KBM-7 (cell line): ENCODE data around the gene KCNAB1.
A peak's percentile ranks its signal among the peaks of the same experiment; 100 is the strongest.

ENCODE experiments used
- DNase-seq: peaks from one replicate; pipeline ENCODE4 v3.0.0-alpha.2; 2015
- in situ Hi-C: fragments of 300-500 bp; cut with MboI; formaldehyde crosslinking; loops from 2 replicates; pipeline ENCODE4 v1.14.3; 2020; ENCODE audit warnings: low sequenced_read_pairs, low pct_unique_long_range_greater_than_20kb, mixed read lengths

KCNAB1 gene

DNA sequence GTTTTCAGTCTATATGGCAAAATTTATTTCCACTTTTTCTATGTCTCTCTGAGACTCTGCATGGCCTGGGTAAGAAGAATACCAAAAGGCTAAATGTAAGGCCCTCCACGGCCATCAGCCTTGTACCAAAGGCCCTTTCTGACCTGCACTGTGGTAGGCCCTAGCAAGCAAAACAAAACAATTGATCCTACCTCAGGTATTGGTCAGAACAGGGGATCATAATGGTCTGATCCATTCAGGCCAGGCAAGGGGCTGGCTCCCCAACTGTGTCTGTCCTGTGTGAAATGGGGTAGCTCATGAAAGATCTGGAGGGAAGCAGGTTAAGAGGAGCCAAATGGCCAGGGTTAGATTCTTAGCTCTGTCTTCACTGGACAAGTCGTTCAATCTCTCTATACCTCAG is 253.3 kb downstream of the KCNAB1 start:
- no peak for DNase-seq
- in situ Hi-C loops = no loop called here

DNA sequence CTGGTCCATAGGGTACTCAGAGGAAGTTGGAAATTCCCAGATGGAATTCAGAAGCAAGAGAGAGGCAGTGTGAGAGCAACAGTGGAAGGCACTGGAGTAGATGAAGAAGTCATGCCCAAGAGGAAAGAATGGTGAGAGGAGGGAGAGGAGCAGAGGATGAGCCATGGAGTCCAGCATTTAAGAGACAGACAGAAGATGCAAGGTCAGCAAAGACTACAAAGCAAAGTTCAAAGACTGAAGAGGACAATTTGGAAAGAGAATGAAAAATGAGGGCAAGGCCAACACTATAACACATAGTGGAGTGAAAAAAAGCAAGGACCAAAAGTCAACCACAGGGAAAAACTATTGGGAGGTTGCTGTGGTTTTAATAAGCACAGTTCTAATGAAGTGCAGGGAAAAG is 255.8 kb downstream of the KCNAB1 start:
- in situ Hi-C loops = no loop called here
- no peak for DNase-seq

DNA sequence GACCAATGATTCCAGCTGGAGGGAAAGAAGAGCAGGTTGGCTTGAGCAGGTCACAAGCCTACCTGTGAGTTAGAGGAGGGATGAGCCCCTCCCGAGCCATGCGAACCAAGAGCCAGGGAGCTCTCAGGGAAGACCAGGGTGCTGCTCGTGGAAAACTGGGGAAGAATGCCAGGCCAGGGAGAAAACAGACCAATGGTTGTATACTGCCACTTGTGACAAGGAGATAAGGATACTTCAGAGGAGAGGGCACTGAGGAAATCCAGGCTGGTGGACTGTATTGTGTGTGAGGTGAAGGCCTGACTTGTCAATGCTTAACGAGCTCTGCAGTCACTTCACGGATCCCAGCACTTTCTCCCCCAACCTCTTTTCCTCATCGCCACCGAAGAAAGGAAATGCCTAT is 256.9 kb downstream of the KCNAB1 start:
- in situ Hi-C loops = no loop called here
- no peak for DNase-seq

DNA sequence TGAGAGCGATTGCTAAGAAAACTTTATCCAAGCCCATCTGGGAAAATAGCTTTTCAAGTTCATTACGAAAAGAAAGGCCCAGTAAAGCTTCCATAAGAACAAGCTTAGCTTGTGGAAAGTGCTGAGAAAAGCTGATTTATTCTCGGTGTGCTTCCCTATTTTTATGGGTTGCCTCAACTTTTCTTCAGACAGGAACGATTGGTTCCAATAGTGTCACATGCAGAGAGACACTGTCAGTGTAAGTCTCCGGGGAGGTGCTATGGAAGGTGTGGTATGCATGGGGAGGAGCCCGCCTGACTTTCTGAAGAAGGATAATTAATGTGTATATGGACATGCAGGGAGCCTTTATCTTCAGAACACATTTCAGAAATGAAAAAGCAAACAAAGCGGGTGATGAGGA is 257.3 kb downstream of the KCNAB1 start:
- DNase-seq = no peak
- in situ Hi-C loops = no loop called here

DNA sequence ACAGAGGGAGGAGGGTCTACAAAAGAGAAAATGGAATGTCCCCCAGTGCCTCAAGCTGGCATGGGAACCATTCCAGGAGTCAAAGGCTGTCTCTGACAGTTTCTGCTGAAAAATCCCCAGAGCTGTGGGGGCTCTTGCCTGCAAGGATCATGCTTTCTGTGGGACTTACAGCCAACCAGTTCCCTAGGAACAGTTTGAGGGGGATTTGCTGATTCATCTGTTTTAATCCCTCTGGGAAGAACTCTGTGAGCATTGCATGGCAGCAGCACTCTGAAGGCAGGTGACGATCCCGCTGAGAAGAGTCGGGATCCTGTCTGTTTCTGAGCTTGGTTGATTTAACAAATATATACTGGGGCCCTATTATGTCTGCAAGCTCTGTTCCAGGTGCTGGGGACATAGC is 258.5 kb downstream of the KCNAB1 start:
- in situ Hi-C loops = no loop called here
- no peak for DNase-seq

DNA sequence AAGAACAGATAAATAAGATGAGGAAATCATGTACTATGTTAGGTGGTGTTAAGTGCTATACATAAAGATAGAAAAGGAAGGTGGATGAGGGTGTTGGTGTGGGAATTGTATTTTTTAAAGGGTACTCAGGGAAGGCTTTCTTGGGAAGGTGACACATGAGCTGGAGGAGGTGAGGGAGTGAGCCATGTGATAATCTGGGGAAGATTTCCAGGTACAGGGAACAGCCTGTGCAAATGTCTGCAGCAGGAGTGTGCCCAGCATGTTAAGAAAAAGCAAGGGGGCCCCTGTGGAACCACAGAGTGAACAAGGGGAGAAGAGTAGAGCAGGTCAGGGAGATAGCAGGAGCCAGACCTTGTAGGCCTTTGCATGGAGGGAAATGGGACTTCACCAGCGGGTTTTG is 258.9 kb downstream of the KCNAB1 start:
- in situ Hi-C loops = no loop called here
- DNase-seq = no peak

DNA sequence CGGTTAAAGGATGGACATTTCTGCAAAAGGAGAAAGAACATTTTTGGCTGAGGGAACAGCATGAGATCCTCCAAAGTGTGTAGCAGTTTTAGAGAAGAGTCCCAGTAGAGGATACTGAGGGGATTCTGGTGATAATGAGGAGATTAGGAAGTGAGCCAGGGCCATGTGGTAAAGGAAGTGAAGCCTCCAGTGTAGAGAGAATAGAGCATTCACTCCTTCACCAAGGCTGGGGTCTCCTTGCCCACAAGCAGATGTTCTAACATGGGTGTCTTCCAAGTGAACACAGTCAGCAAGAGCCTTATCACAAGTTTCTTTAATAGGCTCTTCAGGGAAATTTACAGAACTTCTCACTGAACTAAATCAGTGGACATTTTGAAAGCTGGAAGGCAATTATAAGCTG is 260.9 kb downstream of the KCNAB1 start:
- in situ Hi-C loops = no loop called here
- no peak for DNase-seq

DNA sequence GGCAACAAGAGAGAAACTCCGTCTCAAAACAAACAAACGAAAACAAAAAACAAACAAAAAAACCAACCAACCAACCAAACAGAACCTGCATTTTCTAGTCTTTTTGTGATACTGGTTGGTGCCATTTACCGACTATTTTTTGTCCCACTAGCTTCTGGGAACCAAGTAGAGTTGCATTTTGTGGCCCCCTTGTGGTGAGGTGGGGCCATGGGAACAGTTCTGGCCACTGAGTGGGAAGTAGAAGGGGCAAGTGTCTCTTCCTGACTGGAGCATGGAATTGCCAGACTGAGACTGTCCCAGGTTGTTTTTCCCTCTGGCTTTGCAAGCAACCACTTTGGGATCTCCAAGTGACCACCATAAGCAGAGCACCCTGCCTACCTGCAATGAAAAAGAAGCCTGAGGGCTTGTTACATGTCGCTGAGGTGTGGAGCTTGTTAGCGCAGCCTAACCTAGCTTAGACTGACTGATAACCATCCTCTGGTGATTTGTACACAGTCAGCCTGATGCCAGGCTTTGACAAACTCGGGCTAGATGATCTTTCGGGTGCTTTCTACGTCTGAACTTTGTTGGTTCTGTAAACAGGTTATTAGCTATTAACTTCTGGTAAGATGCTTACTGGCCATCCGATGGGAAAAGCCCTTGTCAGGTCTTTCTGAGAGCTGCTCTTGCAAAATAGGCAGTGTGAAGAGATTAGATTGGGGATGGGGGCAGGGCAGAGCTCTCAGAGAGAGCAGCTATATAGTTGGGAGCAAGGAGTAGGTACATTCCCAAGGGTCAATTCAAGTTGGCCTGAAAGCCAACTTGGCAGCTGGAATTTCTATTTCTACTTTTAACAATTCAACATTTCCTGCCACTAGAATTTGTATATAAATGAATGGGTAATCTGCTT is 262.3 kb downstream of the KCNAB1 start:
- in situ Hi-C loops = no loop called here

DNA sequence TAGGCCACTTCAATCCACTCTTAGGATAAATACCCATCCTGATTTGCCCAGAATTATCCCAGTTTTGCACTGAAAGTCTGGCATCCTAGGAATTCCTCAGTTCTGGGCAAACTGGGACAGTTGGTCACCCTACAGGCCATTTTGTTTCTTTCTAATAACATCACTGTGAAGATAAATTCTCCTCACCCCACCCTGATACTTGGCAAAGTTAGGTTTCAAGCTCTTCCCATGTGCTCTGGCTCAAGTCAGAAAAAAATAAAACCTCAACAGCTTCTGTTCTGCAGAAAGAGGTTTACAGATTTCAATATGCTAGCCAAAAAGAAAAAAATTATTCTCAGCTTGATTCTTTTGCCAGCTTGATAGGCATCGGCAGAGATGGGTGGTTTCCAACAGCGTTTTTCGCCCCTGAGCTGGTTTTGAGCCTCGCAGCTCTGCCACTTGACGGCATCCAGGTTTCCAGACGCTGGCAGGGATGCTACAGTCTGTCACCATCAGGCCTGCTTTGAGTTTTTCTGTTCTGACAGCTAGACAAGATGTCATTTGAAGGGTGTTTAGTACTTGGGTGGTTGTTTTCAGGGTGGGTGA is 263.2 kb downstream of the KCNAB1 start:
- no peak for DNase-seq
- in situ Hi-C loops = no loop called here

More for the DNA sequence above, 262.3 kb downstream of the KCNAB1 start:
- DNase-seq = peak; percentile 54

DNA sequence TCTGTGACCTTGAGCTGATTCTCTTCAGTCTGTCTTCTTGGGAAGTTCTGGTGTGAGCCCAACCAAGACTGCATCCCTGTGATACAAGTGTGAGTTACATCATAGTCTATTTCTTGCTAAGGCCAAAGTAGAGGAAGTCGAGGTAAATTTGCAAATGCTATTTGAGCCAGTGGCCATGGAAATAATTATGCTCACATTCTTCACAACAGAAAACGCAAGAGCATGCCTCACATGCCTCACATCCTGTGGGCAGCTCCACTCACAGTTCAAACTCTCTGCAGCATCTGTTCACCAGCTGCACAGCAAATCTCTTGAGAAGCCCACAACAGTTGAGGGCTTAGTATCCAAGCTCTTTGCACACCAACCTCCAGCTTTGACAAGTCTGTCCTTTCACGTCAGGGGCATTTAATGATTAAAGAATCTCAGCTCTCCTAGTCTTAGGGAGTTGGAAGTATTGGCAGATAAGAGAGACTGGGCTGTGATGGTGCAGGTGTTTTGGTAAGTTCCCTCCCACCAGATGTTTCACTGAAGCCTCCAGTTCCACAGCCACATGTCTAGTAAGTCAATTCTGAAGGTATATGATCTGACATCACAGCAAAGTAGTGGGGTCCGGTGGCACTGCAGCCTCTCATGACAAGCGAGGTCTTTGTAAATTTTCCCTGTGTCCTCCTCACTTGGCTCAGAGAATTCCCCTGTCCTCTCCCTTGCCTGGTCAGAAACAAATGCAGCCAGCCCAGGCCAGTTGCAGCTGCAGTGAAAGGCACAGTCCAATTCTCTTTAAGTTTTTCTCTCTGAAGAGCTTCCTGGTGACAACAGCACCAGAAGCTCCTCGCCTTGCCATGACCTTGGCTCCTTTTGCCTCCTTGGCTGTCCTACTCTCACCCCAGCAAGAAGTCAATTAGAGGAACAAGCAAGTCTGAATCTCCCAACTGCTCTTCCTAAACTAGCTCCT is 268.4 kb downstream of the KCNAB1 start:
- in situ Hi-C loops = no loop called here
- DNase-seq = no peak

DNA sequence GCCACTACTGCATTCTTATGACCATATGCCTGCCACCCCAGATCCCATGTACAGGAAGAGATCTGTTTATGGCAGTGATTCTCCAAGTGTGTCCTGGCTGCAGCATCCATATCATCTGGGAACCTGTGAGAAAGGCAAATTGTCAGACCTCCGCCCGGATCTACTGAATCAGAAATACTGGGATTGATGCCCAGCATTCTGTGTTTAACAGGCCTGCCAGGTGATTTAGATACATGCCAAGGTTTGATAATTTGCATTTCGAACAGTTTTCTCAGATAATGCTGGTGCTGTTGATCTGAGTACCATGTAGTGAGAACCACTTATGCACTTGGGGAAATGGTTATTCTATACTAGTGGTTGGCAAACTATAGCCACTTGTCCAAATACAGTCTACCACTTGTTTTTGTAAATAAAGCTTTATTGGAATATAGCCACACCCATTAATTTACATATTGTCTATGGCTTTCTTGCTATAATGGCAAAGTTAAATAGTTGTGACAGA is 269.1 kb downstream of the KCNAB1 start:
- in situ Hi-C loops = no loop called here
- DNase-seq = no peak

DNA sequence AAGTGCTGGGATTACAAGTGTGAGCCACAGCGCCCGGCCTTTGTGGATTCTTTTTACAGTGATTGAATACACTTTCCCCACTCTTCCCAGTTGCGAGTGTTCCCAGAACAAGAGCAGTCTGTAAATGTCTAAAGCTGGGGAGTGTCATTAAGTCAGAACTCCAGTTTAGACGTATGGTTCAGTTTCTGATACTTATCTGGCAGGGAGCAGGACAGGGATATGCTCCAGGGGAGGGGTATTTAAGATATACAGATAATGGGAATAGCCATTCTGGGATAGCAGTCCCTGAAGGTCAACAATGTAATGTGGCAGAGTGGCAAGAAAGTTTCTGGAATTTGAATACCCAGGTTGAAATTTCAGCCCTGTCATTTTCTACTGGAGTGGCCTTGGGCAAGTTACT is 270.5 kb downstream of the KCNAB1 start:
- in situ Hi-C loops = no loop called here
- DNase-seq = no peak

DNA sequence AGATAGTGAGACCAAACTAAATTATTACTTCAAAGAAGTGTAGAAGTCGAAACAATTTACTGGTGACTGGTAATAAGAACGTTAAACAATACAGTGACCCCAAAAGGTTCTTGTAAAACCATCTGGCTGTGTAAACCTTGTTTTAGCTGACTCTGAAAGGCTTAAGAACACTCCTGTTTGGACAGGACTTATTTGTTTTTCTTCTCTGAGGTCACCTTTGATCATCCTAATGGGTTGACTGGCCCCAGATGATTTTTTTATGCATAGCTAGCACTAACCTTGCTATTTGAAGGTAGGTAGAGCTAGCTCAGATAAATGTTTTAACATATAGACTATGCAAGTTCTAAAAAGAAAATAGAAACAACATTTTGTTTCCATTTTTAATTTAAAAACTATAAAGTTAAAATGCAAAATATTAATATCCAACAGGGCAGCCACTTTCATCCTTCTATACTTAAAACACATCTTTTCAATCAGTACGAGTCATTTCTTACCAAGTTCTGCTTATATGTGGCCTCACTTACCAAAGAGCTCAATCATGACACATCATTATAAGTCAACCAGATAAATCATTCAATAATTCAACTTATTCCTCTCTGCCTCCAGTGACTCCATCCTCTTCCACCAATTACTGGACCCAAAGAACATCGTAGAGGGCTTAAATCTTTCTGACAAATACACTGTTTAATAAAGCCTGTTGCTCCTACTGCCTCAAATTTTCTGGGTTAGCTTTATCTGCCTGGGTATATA is 275.8 kb downstream of the KCNAB1 start:
- in situ Hi-C loops = no loop called here
- no peak for DNase-seq

DNA sequence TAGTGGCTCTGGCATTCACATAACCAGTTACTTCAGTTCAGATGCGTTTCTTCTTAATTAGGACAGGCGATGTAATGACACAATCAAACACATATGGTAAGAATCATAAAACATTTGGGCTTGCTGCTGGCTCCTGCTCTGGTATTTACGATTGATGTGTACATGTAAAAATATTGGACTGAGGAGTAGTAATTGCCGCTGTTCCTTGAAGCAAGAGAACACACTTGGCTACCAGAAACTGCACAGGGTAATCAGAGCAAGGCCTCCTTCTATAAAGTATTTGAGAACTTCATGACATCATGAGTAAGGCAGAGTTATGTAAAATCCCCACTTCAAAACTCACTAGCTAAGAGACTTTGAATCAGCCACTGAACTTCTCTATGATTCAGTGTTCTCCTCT is 276.5 kb downstream of the KCNAB1 start:
- DNase-seq = no peak
- in situ Hi-C loops = no loop called here

DNA sequence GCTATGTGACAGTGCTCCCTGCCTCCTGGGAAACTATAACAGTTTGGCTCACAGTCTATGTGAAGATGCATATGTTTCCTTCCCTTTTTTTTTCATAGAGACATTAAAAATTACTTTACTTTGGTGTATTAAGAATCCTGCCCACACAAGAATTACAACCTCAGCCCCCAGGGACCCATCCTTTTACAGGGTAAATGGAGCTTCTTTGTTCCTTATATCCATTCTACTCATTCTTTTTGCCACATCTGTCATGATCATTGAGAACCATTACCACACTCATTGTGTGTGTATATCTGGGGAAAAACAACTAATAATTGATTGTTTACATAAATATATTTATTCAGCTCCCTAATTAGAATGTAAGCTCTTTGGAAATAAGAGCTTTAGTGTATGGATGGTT is 277.2 kb downstream of the KCNAB1 start:
- DNase-seq = no peak

DNA sequence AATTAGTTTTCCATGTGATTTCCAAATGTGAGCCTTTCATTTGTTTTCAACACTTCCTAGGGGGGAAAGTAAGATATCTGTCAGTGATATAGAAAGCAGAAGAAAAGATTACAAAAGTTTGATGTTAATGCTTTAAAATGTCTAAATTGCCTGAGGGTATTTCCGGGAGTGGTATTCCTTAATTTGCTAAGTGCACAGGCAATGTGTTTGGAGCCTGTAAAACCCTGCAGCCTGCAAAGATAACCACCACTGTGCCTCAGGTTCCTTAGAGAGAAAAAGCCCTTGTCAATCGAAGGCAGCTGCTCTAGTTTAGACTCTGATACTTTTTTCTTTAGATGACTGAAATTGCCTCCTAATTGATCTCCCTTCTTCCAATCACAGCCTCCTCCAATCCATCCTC is 279.7 kb downstream of the KCNAB1 start:
- in situ Hi-C loops = no loop called here

More for the DNA sequence above, 277.2 kb downstream of the KCNAB1 start:
- in situ Hi-C loops = no loop called here

DNA sequence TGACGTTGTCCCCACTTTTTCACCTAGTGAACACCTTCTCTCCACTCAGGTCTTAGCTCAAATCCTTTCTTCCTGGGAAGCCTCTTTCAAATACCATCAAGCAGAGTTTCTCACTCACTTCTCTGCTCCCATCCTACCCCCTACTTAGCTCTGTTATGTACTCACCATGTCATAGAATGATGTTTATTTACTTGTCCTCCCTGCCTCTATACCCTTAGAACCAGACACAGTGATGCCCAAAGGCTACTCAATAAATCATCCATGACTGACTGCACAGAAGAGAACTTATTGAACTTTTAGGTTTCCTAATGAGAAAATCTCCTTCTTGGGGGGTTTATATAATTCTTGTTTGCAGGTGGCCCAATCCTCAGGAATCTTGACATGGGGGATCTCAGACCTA is 280.4 kb downstream of the KCNAB1 start:
- in situ Hi-C loops = no loop called here

More for the DNA sequence above, 279.7 kb downstream of the KCNAB1 start:
- no peak for DNase-seq

DNA sequence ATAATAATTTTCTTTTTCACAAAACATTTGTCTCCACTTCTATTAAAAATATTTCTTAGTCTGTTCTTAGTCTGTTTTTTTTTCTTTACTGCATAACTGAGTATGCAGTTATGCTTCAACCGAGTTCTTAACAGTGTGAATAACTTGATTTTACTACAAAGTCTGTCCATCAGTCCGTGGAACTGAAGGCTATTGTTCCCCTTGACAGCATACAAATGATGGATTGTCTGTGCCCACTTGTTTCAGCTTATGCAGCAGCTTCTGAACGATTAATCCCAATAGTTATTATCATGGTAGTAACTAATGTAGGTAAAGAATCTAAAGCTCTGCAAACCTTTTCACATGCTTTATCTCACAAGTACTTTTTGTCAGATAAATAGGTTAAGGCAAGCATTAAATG is 283.8 kb downstream of the KCNAB1 start:
- in situ Hi-C loops = no loop called here
- DNase-seq = no peak

More for the DNA sequence above, 280.4 kb downstream of the KCNAB1 start:
- DNase-seq = no peak

DNA sequence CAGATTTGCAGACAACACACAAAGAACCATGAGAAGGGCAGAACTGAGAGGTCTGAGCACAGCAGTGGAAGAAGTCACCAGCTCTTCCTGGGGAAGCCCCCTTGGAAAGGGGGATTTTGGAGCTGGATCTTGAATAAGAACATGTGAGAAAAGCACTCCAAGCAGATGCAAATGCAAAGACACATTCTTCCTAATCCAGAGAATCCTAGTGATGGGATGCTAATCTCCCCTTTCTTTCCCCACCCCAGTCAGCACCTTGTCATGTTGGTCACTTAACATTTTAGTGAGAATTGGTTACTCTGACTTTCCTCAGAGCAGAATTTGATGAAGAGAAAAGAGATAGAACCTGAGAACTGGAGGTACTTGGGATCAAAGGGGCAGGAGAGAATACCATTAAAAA is 286.0 kb downstream of the KCNAB1 start:
- in situ Hi-C loops = no loop called here
- no peak for DNase-seq
